ENCODE measurements around the gene CIC. TPM values are rescaled to one million over a fixed set of nuclear protein-coding genes. Genes with fewer than 3 reads are reported as not detected.
"Not testable (repeated sequence)": the region's sequence is repeated elsewhere in the genome, so short reads cannot be mapped to it uniquely, and the experiment has no call there.

Gene CIC
- total and polyA plus RNA-seq, 4 experiments from 2014 or later: 3.5 to 82.6 (median 81.6) TPM; not detected in 1

DNA sequence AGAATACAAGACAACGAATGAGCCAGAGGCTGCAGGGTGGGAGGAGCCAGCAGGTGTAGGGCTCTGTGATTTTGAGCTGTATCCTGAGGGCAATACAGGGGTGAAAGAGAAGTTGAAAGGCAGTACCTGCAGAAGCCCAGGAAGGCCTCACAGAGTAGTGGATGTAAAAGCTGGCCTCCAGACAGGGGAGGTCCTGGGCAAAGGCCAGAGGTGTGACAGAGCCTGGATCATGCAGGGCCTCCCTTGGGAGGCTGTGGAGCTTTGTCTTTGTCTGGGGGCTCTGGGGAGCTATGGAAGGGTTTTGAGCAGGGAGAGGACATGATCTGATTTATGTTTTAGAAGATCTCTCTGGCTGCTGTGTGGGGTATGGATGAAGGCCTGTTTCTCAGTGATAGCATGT is 59.1 kb downstream of the CIC start:
- Mint-ChIP-seq H3K27me3 (peaks cover 5 to 8% of the 10 kb centered on the region in 2 donors), H3K27ac (peak overlapping the region in 1 of 7 donors; percentile 55), H3K9me3 (no peaks in the 10 kb centered on the region), H3K36me3 (peaks cover 0 to 7% of the 10 kb centered on the region in 2 donors), H3K4me1 (peaks cover 7 to 30% (median 20%) of the 10 kb centered on the region in 4 donors), H3K4me3 (peak overlapping the region in 1 of 8 donors; percentile 17)
- no peaks in the 10 kb centered on the region for H3K9me3 ChIP-seq (ENCODE audit: control insufficient read depth in 1 of 2, low read length in 2 of 2)
- no peak overlapping the region for H3K27ac ChIP-seq (ENCODE audit: low read depth, low read length)
- no peak for DNase-seq
- intact Hi-C loops (cut with micrococcal nuclease): no loop called here
- ChIA-PET POLR2A (ENCODE audit: partially characterized antibody) (no interaction called here), CTCF (ENCODE audit: partially characterized antibody) (interaction anchor here (1.5 kb wide), 1 partner anchor 111 kb away, joined by 5 read pairs; no protein-coding TSS in a partner anchor)
- no peak overlapping the region for H3K4me3 ChIP-seq (ENCODE audit: low read length in 2 of 2)
- peaks cover 19% of the 10 kb centered on the region for H3K4me1 ChIP-seq (ENCODE audit: insufficient read depth, low read length)
- H3K27me3 ChIP-seq (ENCODE audit: insufficient read depth, low read length): no peaks in the 10 kb centered on the region
- no peaks in the 10 kb centered on the region for H3K36me3 ChIP-seq (ENCODE audit: insufficient read depth, low read length)

DNA sequence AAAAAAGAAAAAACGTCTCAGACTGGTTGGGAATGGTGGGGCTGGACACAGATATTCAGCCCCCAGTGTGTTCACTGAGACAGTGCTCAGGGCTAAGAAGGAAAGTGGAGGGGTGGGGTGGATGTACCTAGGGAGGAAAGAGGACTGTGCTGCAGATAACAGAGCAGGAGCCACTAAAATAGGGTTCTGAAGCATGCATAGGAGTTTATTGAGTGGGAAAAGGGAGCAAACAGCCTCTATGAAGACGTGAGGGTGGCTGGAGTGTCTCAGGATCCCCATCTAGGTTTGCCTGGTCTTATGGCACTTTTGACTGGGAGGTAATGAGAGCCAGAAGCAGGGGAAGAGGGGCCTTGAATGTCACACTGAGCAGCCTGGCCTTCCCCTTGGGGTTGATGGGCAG is 59.8 kb downstream of the CIC start:
- Histone ChIP-seq H3K36me3 (ENCODE audit: insufficient read depth, low read length) (no peaks in the 10 kb centered on the region), H3K27ac (ENCODE audit: low read depth, low read length) (no peak overlapping the region), H3K27me3 (ENCODE audit: insufficient read depth, low read length) (no peaks in the 10 kb centered on the region), H3K4me3 (ENCODE audit: low read length in 2 of 2) (no peak overlapping the region), H3K9me3 (ENCODE audit: control insufficient read depth in 1 of 2, low read length in 2 of 2) (no peaks in the 10 kb centered on the region), H3K4me1 (ENCODE audit: insufficient read depth, low read length) (peaks cover 19% of the 10 kb centered on the region)
- no peak for DNase-seq
- Mint-ChIP-seq H3K4me1 (peaks cover 7 to 28% (median 18%) of the 10 kb centered on the region in 4 donors), H3K27ac (peak overlapping the region in 1 of 7 donors; percentile 24), H3K27me3 (peaks cover 5 to 6% of the 10 kb centered on the region in 2 donors), H3K9me3 (no peaks in the 10 kb centered on the region), H3K4me3 (no peak overlapping the region), H3K36me3 (peaks cover 0 to 7% of the 10 kb centered on the region in 2 donors)
- ChIA-PET POLR2A (ENCODE audit: partially characterized antibody) (no interaction called here), CTCF (ENCODE audit: partially characterized antibody) (no interaction called here)
- intact Hi-C loops (cut with micrococcal nuclease): no loop called here

- ChIA-PET CTCF (ENCODE audit: partially characterized antibody) (interaction anchor here (1.3 to 2.2 kb wide), 3 partner anchors 34 to 153 kb away, joined by 3 to 7 read pairs (median 3); no protein-coding TSS in a partner anchor), POLR2A (ENCODE audit: partially characterized antibody) (interaction anchor here (0.7 kb wide), 1 partner anchor 16 kb away, joined by 3 read pairs; no protein-coding TSS in a partner anchor)
- intact Hi-C loops (cut with micrococcal nuclease): no loop called here
- H3K27me3 Mint-ChIP-seq: peaks cover 0 to under 1% of the 10 kb centered on the region in 2 donors
- peaks cover 2 to 21% (median 12%) of the 10 kb centered on the region in 4 donors for H3K4me1 Mint-ChIP-seq
- H3K36me3 ChIP-seq (ENCODE audit: insufficient read depth, low read length): no peaks in the 10 kb centered on the region
- peaks cover 12% of the 10 kb centered on the region for H3K4me1 ChIP-seq (ENCODE audit: insufficient read depth, low read length)
- no peak overlapping the region for H3K4me3 Mint-ChIP-seq
- H3K27ac ChIP-seq (ENCODE audit: low read depth, low read length): no peak overlapping the region
- H3K27ac Mint-ChIP-seq: peak overlapping the region in 2 of 7 donors; percentile 20 to 46
- H3K4me3 ChIP-seq (ENCODE audit: low read length in 2 of 2): no peak overlapping the region
- no peaks in the 10 kb centered on the region for H3K9me3 Mint-ChIP-seq
- no peaks in the 10 kb centered on the region for H3K27me3 ChIP-seq (ENCODE audit: insufficient read depth, low read length)
- no peak for DNase-seq
- peaks cover 0 to 5% of the 10 kb centered on the region in 2 donors for H3K36me3 Mint-ChIP-seq
- no peaks in the 10 kb centered on the region for H3K9me3 ChIP-seq (ENCODE audit: control insufficient read depth in 1 of 2, low read length in 2 of 2)
Observed at GRCh38 chr19:42330241-42330711, 61.2 kb downstream of the CIC start.

DNA sequence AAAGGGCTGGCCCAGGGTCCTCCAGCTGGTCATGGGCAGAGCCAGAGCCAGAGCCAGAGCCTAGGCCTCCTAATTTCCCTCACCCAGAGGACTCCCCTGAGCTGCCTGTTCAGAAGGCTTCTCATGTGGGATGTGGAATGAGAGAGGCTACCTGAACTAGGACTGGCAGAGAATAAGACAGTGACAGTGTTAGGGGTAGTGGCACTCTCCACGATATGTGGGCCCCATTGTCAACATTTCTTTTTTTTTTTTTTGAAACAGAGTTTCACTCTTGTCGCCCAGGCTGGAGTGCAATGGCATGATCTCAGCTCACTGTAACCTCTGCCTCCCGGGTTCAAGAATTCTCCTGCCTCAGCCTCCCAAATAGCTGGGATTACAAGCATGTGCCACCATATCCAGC is 62.3 kb downstream of the CIC start:
- H3K4me3 Mint-ChIP-seq; POLR2A ChIA-PET (ENCODE audit: partially characterized antibody); H3K36me3 ChIP-seq (ENCODE audit: insufficient read depth, low read length); H3K9me3 Mint-ChIP-seq; H3K4me3 ChIP-seq (ENCODE audit: low read length in 2 of 2); H3K36me3 Mint-ChIP-seq; H3K27me3 Mint-ChIP-seq; H3K27me3 ChIP-seq (ENCODE audit: insufficient read depth, low read length); H3K27ac ChIP-seq (ENCODE audit: low read depth, low read length); H3K9me3 ChIP-seq (ENCODE audit: control insufficient read depth in 1 of 2, low read length in 2 of 2); DNase-seq; intact Hi-C loops (cut with micrococcal nuclease); H3K4me1 ChIP-seq (ENCODE audit: insufficient read depth, low read length): not testable (repeated sequence)
- CTCF ChIA-PET (ENCODE audit: partially characterized antibody): interaction anchor here (1.3 to 2.2 kb wide), 3 partner anchors 35 to 155 kb away, joined by 3 to 7 read pairs (median 3); no protein-coding TSS in a partner anchor
- Mint-ChIP-seq H3K4me1 (peaks cover 2 to 13% (median 8%) of the 10 kb centered on the region in 4 donors), H3K27ac (peak overlapping the region in 1 of 7 donors; percentile 17)

DNA sequence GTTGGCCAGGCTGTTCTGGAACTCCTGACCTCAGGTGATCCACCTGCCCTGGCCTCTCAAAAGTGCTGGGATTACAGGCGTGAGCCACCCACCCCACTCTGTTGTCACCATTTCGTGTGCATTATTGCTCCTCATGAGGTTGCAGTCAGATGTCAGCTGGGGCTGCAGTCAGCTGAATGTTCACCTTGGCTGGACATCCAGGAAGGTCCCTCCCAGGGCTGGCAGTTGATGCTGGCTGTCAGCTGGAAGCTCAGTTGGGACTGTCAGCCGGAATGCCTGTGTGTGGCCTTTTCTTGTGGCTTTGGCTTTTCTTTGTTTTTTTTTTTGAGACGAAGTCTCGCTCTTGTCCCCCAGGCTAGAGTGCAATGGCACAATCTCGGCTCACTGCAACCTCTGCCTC is 63.0 kb downstream of the CIC start:
- no peaks in the 10 kb centered on the region for H3K36me3 ChIP-seq (ENCODE audit: insufficient read depth, low read length)
- H3K27me3 ChIP-seq (ENCODE audit: insufficient read depth, low read length): no peaks in the 10 kb centered on the region
- H3K9me3 Mint-ChIP-seq: no peaks in the 10 kb centered on the region
- H3K27ac Mint-ChIP-seq: no peak overlapping the region
- no peak overlapping the region for H3K4me3 ChIP-seq (ENCODE audit: low read length in 2 of 2)
- no peak overlapping the region for H3K27ac ChIP-seq (ENCODE audit: low read depth, low read length)
- no peaks in the 10 kb centered on the region for H3K27me3 Mint-ChIP-seq
- ChIA-PET POLR2A (ENCODE audit: partially characterized antibody) (no interaction called here), CTCF (ENCODE audit: partially characterized antibody) (no interaction called here)
- no peak for DNase-seq
- H3K9me3 ChIP-seq (ENCODE audit: control insufficient read depth in 1 of 2, low read length in 2 of 2): no peaks in the 10 kb centered on the region
- no peak overlapping the region for H3K4me3 Mint-ChIP-seq
- intact Hi-C loops (cut with micrococcal nuclease): no loop called here
- no peaks in the 10 kb centered on the region for H3K36me3 Mint-ChIP-seq
- H3K4me1 Mint-ChIP-seq: peaks cover under 1 to 6% (median 3%) of the 10 kb centered on the region in 4 donors
- H3K4me1 ChIP-seq (ENCODE audit: insufficient read depth, low read length): no peaks in the 10 kb centered on the region

GRCh38 chr19:42333018-42333417 is 64.0 kb downstream of the CIC start:
- no peaks in the 10 kb centered on the region for H3K36me3 Mint-ChIP-seq
- no peaks in the 10 kb centered on the region for H3K27me3 Mint-ChIP-seq
- no peaks in the 10 kb centered on the region for H3K4me1 ChIP-seq (ENCODE audit: insufficient read depth, low read length)
- no peak overlapping the region for H3K27ac ChIP-seq (ENCODE audit: low read depth, low read length)
- CTCF ChIA-PET (ENCODE audit: partially characterized antibody): interaction anchor here (1.1 kb wide), 1 partner anchor 106 kb away, joined by 3 read pairs; no protein-coding TSS in a partner anchor
- no peaks in the 10 kb centered on the region for H3K27me3 ChIP-seq (ENCODE audit: insufficient read depth, low read length)
- intact Hi-C loops (cut with micrococcal nuclease): no loop called here
- DNase-seq: no peak
- POLR2A ChIA-PET (ENCODE audit: partially characterized antibody): no interaction called here
- H3K4me1 Mint-ChIP-seq: peaks cover 0 to 2% (median 0%) of the 10 kb centered on the region in 4 donors
- no peaks in the 10 kb centered on the region for H3K36me3 ChIP-seq (ENCODE audit: insufficient read depth, low read length)
- H3K9me3 Mint-ChIP-seq: no peaks in the 10 kb centered on the region
- H3K9me3 ChIP-seq (ENCODE audit: control insufficient read depth in 1 of 2, low read length in 2 of 2): no peaks in the 10 kb centered on the region
- no peak overlapping the region for H3K4me3 ChIP-seq (ENCODE audit: low read length in 2 of 2)
- H3K27ac Mint-ChIP-seq: no peak overlapping the region
- H3K4me3 Mint-ChIP-seq: no peak overlapping the region

DNA sequence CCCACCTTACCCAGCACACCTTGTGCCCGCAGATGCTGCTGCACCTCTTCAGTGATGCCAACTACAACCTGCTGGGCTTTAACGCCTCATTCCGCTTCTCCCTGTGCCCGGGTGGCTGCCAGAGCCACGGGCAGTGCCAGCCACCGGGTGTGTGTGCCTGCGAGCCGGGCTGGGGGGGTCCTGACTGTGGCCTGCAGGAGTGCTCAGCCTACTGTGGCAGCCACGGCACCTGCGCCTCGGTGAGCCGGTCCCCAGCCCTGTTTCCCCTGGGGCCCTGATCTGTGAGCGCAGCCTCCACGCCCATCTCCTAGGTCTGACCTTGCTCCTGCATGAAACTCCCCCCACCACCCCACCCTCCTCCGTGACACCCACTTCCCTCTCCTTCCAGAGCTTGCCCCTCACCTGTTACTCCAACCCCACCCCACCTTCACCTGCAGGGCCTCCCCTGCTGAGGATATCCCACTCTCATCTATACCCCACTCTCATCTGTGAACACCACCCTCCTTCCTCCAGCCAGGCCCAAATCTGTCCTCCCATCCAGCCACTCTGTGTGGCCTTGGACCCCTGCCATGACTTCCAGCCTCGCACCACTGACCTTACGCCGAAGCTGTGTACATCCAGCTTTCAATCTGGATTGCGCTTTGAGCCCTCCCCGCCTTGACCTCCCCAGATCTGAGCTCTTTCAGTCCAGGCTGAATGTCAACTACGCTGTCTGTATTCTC is 65.1 kb downstream of the CIC start:
- POLR2A ChIA-PET (ENCODE audit: partially characterized antibody): no interaction called here
- no peaks in the 10 kb centered on the region for H3K9me3 ChIP-seq (ENCODE audit: control insufficient read depth in 1 of 2, low read length in 2 of 2)

More for the DNA sequence above, 65.1 kb downstream of the CIC start:
- no peak for DNase-seq
- H3K36me3 ChIP-seq (ENCODE audit: insufficient read depth, low read length): no peaks in the 10 kb centered on the region
- intact Hi-C loops (cut with micrococcal nuclease): no loop called here
- no peak overlapping the region for H3K27ac Mint-ChIP-seq
- H3K4me3 ChIP-seq (ENCODE audit: low read length in 2 of 2): no peak overlapping the region
- no peaks in the 10 kb centered on the region for H3K4me1 Mint-ChIP-seq
- no peak overlapping the region for H3K27ac ChIP-seq (ENCODE audit: low read depth, low read length)
- peaks cover 2 to 3% of the 10 kb centered on the region in 2 donors for H3K36me3 Mint-ChIP-seq
- CTCF ChIA-PET (ENCODE audit: partially characterized antibody): no interaction called here
- H3K27me3 ChIP-seq (ENCODE audit: insufficient read depth, low read length): no peaks in the 10 kb centered on the region
- H3K27me3 Mint-ChIP-seq: no peaks in the 10 kb centered on the region
- H3K4me3 Mint-ChIP-seq: no peak overlapping the region
- no peaks in the 10 kb centered on the region for H3K4me1 ChIP-seq (ENCODE audit: insufficient read depth, low read length)
- no peaks in the 10 kb centered on the region for H3K9me3 Mint-ChIP-seq
